GM12878 (cell line): ENCODE data around the gene UBE2E3. TPM values are rescaled to one million over a fixed set of nuclear protein-coding genes. Genes with fewer than 3 reads are reported as not detected.

Source experiments
- ATAC-seq: fragments of 200-7000 bp; cut with Tn5 transposase; 3 replicates; pipeline ENCODE4 v1.9.1; 2020; ENCODE audit warnings: mild to moderate bottlenecking, moderate library complexity
- BruUV-seq: library from RNA; stranded (reverse); fragments of 400-500 nt; replicated peaks from 2 replicates; lab custom pipeline; 2021; lab: Mats Ljungman, UMichigan
- CTCF ChIA-PET: fragments of 300-600 bp; sonication (Branson Sonifier 250); formaldehyde crosslinking; extraction: SDS; loops from one replicate; lab custom pipeline; 2021; ENCODE audit warnings: inconsistent platforms; lab: Yijun Ruan, JAX
- POLR2A ChIA-PET: fragments of 350-600 bp; formaldehyde crosslinking; extraction: SDS; loops from one replicate; lab custom pipeline; 2021; ENCODE audit warnings: inconsistent platforms; lab: Charles Lee
- RAD21 ChIA-PET: fragments of 300-600 bp; sonication (Branson Sonifier 250); formaldehyde crosslinking; loops from one replicate; lab custom pipeline; 2023; ENCODE audit warnings: antibody characterized with exemption; ENCODE audit not compliant: unreplicated experiment; lab: Charles Lee
- SMC1A ChIA-PET: fragments of 300-600 bp; sonication (Branson Sonifier 250); formaldehyde crosslinking; loops from one replicate; lab custom pipeline; 2023; ENCODE audit not compliant: unreplicated experiment, uncharacterized antibody; lab: Charles Lee
- DNase-seq: peaks from one replicate; pipeline ENCODE4 v3.0.0-alpha.2; 2011; ENCODE audit warnings: low read depth, low spot score
- FAIRE-seq: peaks from 3 replicates; lab custom pipeline; 2011; peaks lifted over from hg19 to GRCh38; lab: Jason Lieb, UNC
- H2AFZ ChIP-seq: 2 replicates; pipeline ENCODE4 v1.6.0; 2011; ENCODE audit warnings: low read depth, low read length, control low read depth; ENCODE audit not compliant: control insufficient read depth
- H3K27ac ChIP-seq: 2 replicates; pipeline ENCODE4 v1.5.1; 2011; ENCODE audit warnings: control low read depth; ENCODE audit not compliant: control insufficient read depth, insufficient read depth
- H3K27me3 ChIP-seq, 2 experiments: replicated peaks in 1 of 2; 2 replicates each; pipeline versions ENCODE4 v1.6.0 to v1.6.1; 2011; ENCODE audit warnings: low read length in 1 of 2; ENCODE audit not compliant: control insufficient read depth in 2 of 2, insufficient read depth in 2 of 2
- H3K36me3 ChIP-seq, 2 experiments: 2 replicates each; pipeline ENCODE4 v1.5.1; 2011; ENCODE audit warnings: low read length in 1 of 2; ENCODE audit not compliant: control insufficient read depth in 2 of 2, insufficient read depth in 2 of 2
- H3K4me1 ChIP-seq: 2 replicates; pipeline ENCODE4 v1.6.1; 2011; ENCODE audit warnings: mild to moderate bottlenecking, low read length, moderate library complexity, mixed read lengths; ENCODE audit not compliant: control insufficient read depth, insufficient read depth
- H3K4me2 ChIP-seq: 2 replicates; pipeline ENCODE4 v1.6.0; 2011; ENCODE audit warnings: control low read depth; ENCODE audit not compliant: control insufficient read depth, insufficient read depth
- H3K4me3 ChIP-seq: fragments of 200-600 bp; sonication (generic); 2 replicates; pipeline ENCODE4 v1.5.1; 2016
- H3K79me2 ChIP-seq: 2 replicates; pipeline ENCODE4 v1.6.0; 2011; ENCODE audit warnings: low read length; ENCODE audit not compliant: control insufficient read depth, insufficient read depth
- H3K9ac ChIP-seq: 2 replicates; pipeline ENCODE4 v1.8.0; 2011; ENCODE audit warnings: low read length, control low read depth, mixed read lengths; ENCODE audit not compliant: control insufficient read depth, insufficient read depth
- H3K9me3 ChIP-seq: replicated peaks from 3 replicates; pipeline ENCODE4 v1.5.1; 2011; ENCODE audit warnings: mild to moderate bottlenecking, low read length; ENCODE audit not compliant: control insufficient read depth, insufficient read depth
- H4K20me1 ChIP-seq: 2 replicates; pipeline ENCODE4 v1.6.0; 2011; ENCODE audit not compliant: control insufficient read depth, insufficient read depth
- ETV6 ChIP-seq, 2 experiments: fragments of 450-650 bp in 1 of 2; IDR thresholded peaks in 1 of 2; conservative IDR thresholded peaks in 1 of 2; 2 replicates each; pipeline ENCODE4 v1.6.1; 2014; ENCODE audit warnings: antibody characterized with exemption in 1 of 2, borderline replicate concordance in 1 of 2, low read depth in 1 of 2, mild to moderate bottlenecking in 1 of 2, moderate library complexity in 1 of 2
- WGBS: methylation state at CpG from one replicate; pipeline ENCODE4 v1.1.6; 2016; ENCODE audit warnings: low lambda C conversion rate; ENCODE audit not compliant: insufficient replicate concordance, insufficient coverage; ENCODE audit errors: missing lambda C conversion rate; 5-methylcytosine and 5-hydroxymethylcytosine counted together
- in situ Hi-C: fragments of 300-500 bp; cut with MboI; formaldehyde crosslinking; loops from 9 replicates; pipeline ENCODE4 v1.14.3; 2018; ENCODE audit warnings: mixed read lengths
- intact Hi-C: fragments of 100-400 bp; cut with micrococcal nuclease; formaldehyde crosslinking; loops from one replicate; pipeline ENCODE4 v1.14.2; 2022; ENCODE audit not compliant: unreplicated experiment
- polyA plus RNA-seq, 11 experiments: library from polyadenylated mRNA; depleted of rRNA in 4 of 11; unstranded in 6 of 11; stranded (reverse) in 5 of 11; fragments of >200 nt; fragmentation: Nextera tagmentation in 4 of 11; fragmentation: Illumina TruSeq in 1 of 11; extraction: Ambion mirVana in 4 of 11; extraction: Trizol in 1 of 11; gene quantifications; 1 replicate in 1 of 11; 2 replicates in 10 of 11; pipeline versions ENCODE4 v1.2.1 to v1.2.3, GENCODE V29; 2011 to 2016; ENCODE audit warnings: inconsistent platforms in 2 of 11, missing spikeins in 2 of 11, low read depth in 1 of 11
- total RNA-seq, 4 experiments: library from RNA; depleted of rRNA in 3 of 4; stranded (reverse); fragments of >200 nt in 3 of 4; fragmentation: Illumina TruSeq in 1 of 4; extraction: Trizol in 1 of 4; gene quantifications; 2 replicates each; pipeline versions ENCODE4 v1.2.1 to v1.2.3, GENCODE V29; 2013 to 2021
- TF ChIP-seq, protein P1 (sequence below): fragments of 450-650 bp; IDR thresholded peaks from 2 replicates; pipeline ENCODE4 v1.6.1; 2017; ENCODE audit warnings: mild to moderate bottlenecking

Gene UBE2E3
- total and polyA plus RNA-seq, 10 of the 15 experiments (the other 5 are each of a cell fraction or from before 2014, with no cell fraction given): 14.9 to 50.0 (median 26.2) TPM

GRCh38 chr2:181072486-181073235 lies 92.3 kb downstream of the UBE2E3 start:
- Histone ChIP-seq H3K27me3 (no peaks in the 10 kb centered on the region), H3K36me3 (no peaks in the 10 kb centered on the region), H3K9ac (no peak overlapping the region), H3K4me1 (no peaks in the 10 kb centered on the region), H3K4me2 (no peak overlapping the region), H4K20me1 (no peaks in the 10 kb centered on the region), H3K9me3 (no peaks in the 10 kb centered on the region), H2AFZ (no peak overlapping the region)
- DNase-seq (no peak), ATAC-seq (no peak)
- intact Hi-C loops: no loop called here
- ChIA-PET SMC1A (interaction anchor here (0.6 to 1.0 kb wide), 2 partner anchors 121 to 949 kb away, joined by 3 read pairs; no protein-coding TSS in a partner anchor), RAD21 (interaction anchor here (2.1 kb wide), 1 partner anchor 643 kb away, joined by 4 read pairs; no protein-coding TSS in a partner anchor)
- no TSS peak for BruUV-seq
- 80% methylated on average over 6 of the region's 6 CpGs for WGBS
- in situ Hi-C loops: loop anchor here (25.0 kb wide), 1 partner anchor 435 kb away; no protein-coding TSS in a partner anchor
- TF ChIP-seq, protein P1, sequence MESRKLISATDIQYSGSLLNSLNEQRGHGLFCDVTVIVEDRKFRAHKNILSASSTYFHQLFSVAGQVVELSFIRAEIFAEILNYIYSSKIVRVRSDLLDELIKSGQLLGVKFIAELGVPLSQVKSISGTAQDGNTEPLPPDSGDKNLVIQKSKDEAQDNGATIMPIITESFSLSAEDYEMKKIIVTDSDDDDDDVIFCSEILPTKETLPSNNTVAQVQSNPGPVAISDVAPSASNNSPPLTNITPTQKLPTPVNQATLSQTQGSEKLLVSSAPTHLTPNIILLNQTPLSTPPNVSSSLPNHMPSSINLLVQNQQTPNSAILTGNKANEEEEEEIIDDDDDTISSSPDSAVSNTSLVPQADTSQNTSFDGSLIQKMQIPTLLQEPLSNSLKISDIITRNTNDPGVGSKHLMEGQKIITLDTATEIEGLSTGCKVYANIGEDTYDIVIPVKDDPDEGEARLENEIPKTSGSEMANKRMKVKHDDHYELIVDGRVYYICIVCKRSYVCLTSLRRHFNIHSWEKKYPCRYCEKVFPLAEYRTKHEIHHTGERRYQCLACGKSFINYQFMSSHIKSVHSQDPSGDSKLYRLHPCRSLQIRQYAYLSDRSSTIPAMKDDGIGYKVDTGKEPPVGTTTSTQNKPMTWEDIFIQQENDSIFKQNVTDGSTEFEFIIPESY: no peak
- peak in 1 of 2 experiments; percentile 37; a peak in 1 of 4 replicates for TF ChIP-seq ETV6 (conservative IDR thresholded peaks at IDR 0.05 in 1 of 2, IDR thresholded peaks at IDR 0.05 in 1 of 2; ENCODE audit: borderline replicate concordance in 1 of 2, low read depth in 1 of 2)
- TF ChIP-seq, all 136 proteins: peak for 1
- H3K79me2 ChIP-seq: no peaks in the 10 kb centered on the region
- no peak for FAIRE-seq
- ChIA-PET POLR2A (interaction anchor here (0.7 kb wide), 1 partner anchor 376 kb away, joined by 3 read pairs; no protein-coding TSS in a partner anchor), CTCF (interaction anchor here (0.7 to 2.2 kb wide), 5 partner anchors 13 to 643 kb away, joined by 3 to 8 read pairs (median 3); no protein-coding TSS in a partner anchor)
- H3K4me3 ChIP-seq: no peak overlapping the region
- no peak overlapping the region for H3K27ac ChIP-seq
